Lung (tissue), 12 donors: ENCODE data around the gene PHAF1. TPM values are rescaled to one million over a fixed set of nuclear protein-coding genes. Genes with fewer than 3 reads are reported as not detected.
"Not testable (repeated sequence)": the region's sequence is repeated elsewhere in the genome, so short reads cannot be mapped to it uniquely, and the experiment has no call there.

Experiments used
- ATAC-seq: fragments of 200-7000 bp; cut with Tn5 transposase; one replicate; pipeline ENCODE4 v1.9.1; 2020; ENCODE audit warnings: moderate number of reproducible peaks; ENCODE audit not compliant: insufficient read depth, low FRiP score
- DNase-seq, 3 donors: peaks; one replicate each; pipeline ENCODE4 v3.0.0-alpha.2; 2013 to 2017
- H3K27ac ChIP-seq, 2 donors: one replicate each; pipeline ENCODE4 v1.5.1; 2013; ENCODE audit warnings: mild to moderate bottlenecking in 2 of 2, moderate library complexity in 2 of 2, control low read depth in 1 of 2, inconsistent platforms in 1 of 2, low read depth in 1 of 2, low read length in 1 of 2
- H3K27me3 ChIP-seq, 3 donors: one replicate each; pipeline ENCODE4 v1.5.1; 2013; ENCODE audit warnings: low read length in 2 of 3; ENCODE audit not compliant: control insufficient read depth in 3 of 3, insufficient read depth in 3 of 3
- H3K36me3 ChIP-seq, 4 donors: one replicate each; pipeline ENCODE4 v1.5.1; 2013; ENCODE audit warnings: low read length in 4 of 4, mild to moderate bottlenecking in 1 of 4, moderate library complexity in 1 of 4; ENCODE audit not compliant: control insufficient read depth in 4 of 4, insufficient read depth in 4 of 4
- H3K4me1 ChIP-seq, 5 donors: one replicate each; pipeline ENCODE4 v1.5.1; 2013; ENCODE audit warnings: low read length in 5 of 5, mild to moderate bottlenecking in 2 of 5, moderate library complexity in 1 of 5; ENCODE audit not compliant: control insufficient read depth in 5 of 5, insufficient read depth in 5 of 5
- H3K4me3 ChIP-seq: one replicate; pipeline ENCODE4 v1.5.1; 2013; ENCODE audit warnings: mild to moderate bottlenecking, control low read depth, moderate library complexity
- H3K9ac ChIP-seq, 2 donors: one replicate each; pipeline ENCODE4 v1.5.1; 2013; ENCODE audit warnings: low read length in 2 of 2, control low read depth in 1 of 2; ENCODE audit not compliant: insufficient read depth in 1 of 2
- H3K9me3 ChIP-seq, 4 donors: one replicate each; pipeline ENCODE4 v1.5.1; 2013; ENCODE audit warnings: low read length in 3 of 4, mild to moderate bottlenecking in 1 of 4, moderate library complexity in 1 of 4; ENCODE audit not compliant: control insufficient read depth in 4 of 4, insufficient read depth in 3 of 4
- WGBS, 2 donors: extraction: QIAGEN DNeasy Blood & Tissue Kit; methylation state at CpG; one replicate each; pipeline ENCODE4 v1.1.7; 2013; 5-methylcytosine and 5-hydroxymethylcytosine counted together
- polyA plus RNA-seq, 2 donors: library from polyadenylated mRNA; stranded (reverse); fragments of 200-250 nt; gene quantifications; one replicate each; pipeline ENCODE4 v1.2.1, GENCODE V29; 2013
- total RNA-seq, 2 donors: library from RNA; depleted of rRNA in 1 of 2; stranded (reverse); fragments of >200 nt in 1 of 2; gene quantifications; one replicate each; pipeline ENCODE4 v1.2.1, GENCODE V29; 2014 to 2021
- TF ChIP-seq, protein P1 (sequence below): IDR thresholded peaks from 2 replicates; pipeline ENCODE4 v1.5.1; 2012; ENCODE audit warnings: mild to moderate bottlenecking; ENCODE audit errors: control extremely low read depth, extremely low read depth
- donor health status: control.
- donor health status: control.
- donor health status: Bipolar disorder and iron deficiency.
- donor health status: healthy.
- donor health status: DM: yes; HTN: yes; CAD: no.

PHAF1 gene
- total and polyA plus RNA-seq, 4 donors: 9.1 to 36.1 (median 13.3) TPM

GRCh38 chr16:67116388-67117311 is 6.9 kb downstream of the PHAF1 start:
- TF ChIP-seq, protein P1, sequence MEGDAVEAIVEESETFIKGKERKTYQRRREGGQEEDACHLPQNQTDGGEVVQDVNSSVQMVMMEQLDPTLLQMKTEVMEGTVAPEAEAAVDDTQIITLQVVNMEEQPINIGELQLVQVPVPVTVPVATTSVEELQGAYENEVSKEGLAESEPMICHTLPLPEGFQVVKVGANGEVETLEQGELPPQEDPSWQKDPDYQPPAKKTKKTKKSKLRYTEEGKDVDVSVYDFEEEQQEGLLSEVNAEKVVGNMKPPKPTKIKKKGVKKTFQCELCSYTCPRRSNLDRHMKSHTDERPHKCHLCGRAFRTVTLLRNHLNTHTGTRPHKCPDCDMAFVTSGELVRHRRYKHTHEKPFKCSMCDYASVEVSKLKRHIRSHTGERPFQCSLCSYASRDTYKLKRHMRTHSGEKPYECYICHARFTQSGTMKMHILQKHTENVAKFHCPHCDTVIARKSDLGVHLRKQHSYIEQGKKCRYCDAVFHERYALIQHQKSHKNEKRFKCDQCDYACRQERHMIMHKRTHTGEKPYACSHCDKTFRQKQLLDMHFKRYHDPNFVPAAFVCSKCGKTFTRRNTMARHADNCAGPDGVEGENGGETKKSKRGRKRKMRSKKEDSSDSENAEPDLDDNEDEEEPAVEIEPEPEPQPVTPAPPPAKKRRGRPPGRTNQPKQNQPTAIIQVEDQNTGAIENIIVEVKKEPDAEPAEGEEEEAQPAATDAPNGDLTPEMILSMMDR: no peak
- H3K9ac ChIP-seq: no peak overlapping the region
- no peaks in the 10 kb centered on the region for H3K4me1 ChIP-seq
- H3K27ac ChIP-seq: no peak overlapping the region
- no peak for ATAC-seq
- 58 to 71% methylated on average over 13 of the region's 13 CpGs for WGBS, 2 donors
- DNase-seq: no peak
- no peaks in the 10 kb centered on the region for H3K27me3 ChIP-seq
- H3K9me3 ChIP-seq: no peaks in the 10 kb centered on the region
- no peak overlapping the region for H3K4me3 ChIP-seq
- peaks cover 0 to 13% (median 4%) of the 10 kb centered on the region in 4 donors for H3K36me3 ChIP-seq

- no peaks in the 10 kb centered on the region for H3K9me3 ChIP-seq
- TF ChIP-seq, protein P1: no peak
- H3K27ac ChIP-seq: no peak overlapping the region
- H3K4me1 ChIP-seq: no peaks in the 10 kb centered on the region
- ATAC-seq (no peak), DNase-seq (no peak)
- WGBS, 2 donors: 82 to 96% methylated on average over 7 to 9 of the region's 9 CpGs
- H3K27me3 ChIP-seq: no peaks in the 10 kb centered on the region
- peaks cover under 1 to 13% (median 7%) of the 10 kb centered on the region in 4 donors for H3K36me3 ChIP-seq
- no peak overlapping the region for H3K9ac ChIP-seq
- H3K4me3 ChIP-seq: no peak overlapping the region
Measured at GRCh38 chr16:67117716-67118115, 8.0 kb downstream of the PHAF1 start.

DNA sequence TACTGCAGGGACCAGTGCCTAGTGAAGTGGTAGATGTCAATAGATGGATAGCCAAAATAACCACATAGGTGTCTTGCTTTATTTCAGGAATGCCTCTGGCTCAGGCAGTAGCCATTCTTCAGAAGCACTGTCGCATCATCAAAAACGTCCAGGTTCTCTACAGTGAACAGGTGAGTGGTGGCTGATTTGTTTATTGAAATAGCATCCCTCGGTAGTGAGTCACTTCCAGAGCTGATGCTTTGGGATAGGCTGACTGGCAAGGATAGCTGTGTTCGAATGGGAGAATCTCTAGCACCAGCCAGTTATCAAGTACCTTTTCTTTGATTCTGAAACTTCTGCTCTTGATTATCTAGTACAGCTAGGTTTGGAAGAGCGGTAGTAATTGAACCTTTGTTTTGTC is 10.3 kb downstream of the PHAF1 start:
- Histone ChIP-seq H3K9ac (no peak overlapping the region), H3K27me3 (no peaks in the 10 kb centered on the region), H3K4me1 (no peaks in the 10 kb centered on the region), H3K4me3 (no peak overlapping the region), H3K27ac (no peak overlapping the region), H3K9me3 (no peaks in the 10 kb centered on the region), H3K36me3 (peaks cover 8 to 21% (median 12%) of the 10 kb centered on the region in 4 donors)
- TF ChIP-seq, protein P1: no peak
- 89 to 92% methylated on average over 5 of the region's 5 CpGs for WGBS, 2 donors
- ATAC-seq: no peak
- DNase-seq: no peak

- H3K36me3 ChIP-seq: peaks cover 12 to 31% (median 16%) of the 10 kb centered on the region in 4 donors
- not testable (repeated sequence) for H3K27ac ChIP-seq, ATAC-seq, H3K27me3 ChIP-seq, H3K4me3 ChIP-seq, H3K4me1 ChIP-seq, H3K9ac ChIP-seq, H3K9me3 ChIP-seq, DNase-seq
- WGBS, 2 donors: 94 to 98% methylated on average over 5 of the region's 5 CpGs
Measured at GRCh38 chr16:67122799-67123198, 13.1 kb downstream of the PHAF1 start.
